ENCODE measurements around the gene PLEKHG1.

- TF ChIP-seq EP300 (conservative IDR thresholded peaks at IDR 0.05; ENCODE audit: poor library complexity, severe bottlenecking) (no peak), RAD21 (conservative IDR thresholded peaks at IDR 0.05) (no peak), EZH2 (IDR thresholded peaks at IDR 0.05; ENCODE audit: borderline replicate concordance, insufficient read depth, low read length, poor library complexity, severe bottlenecking) (no peak), CTCF (IDR thresholded peaks at IDR 0.05; ENCODE audit: poor library complexity, severe bottlenecking) (no peak), SMC3 (conservative IDR thresholded peaks at IDR 0.05; ENCODE audit: poor library complexity) (no peak), TAF1 (IDR thresholded peaks at IDR 0.05; ENCODE audit: low read depth) (no peak), POLR2AphosphoS5 (IDR thresholded peaks at IDR 0.05) (no peak)
These were observed 41.0 kb downstream of the PLEKHG1 start for GRCh38 chr6:150640556-150641209.

All from neural cell (in vitro differentiated cells).